WTC11 (cell line): ENCODE results near the gene NINJ2. TPM values are rescaled to one million over a fixed set of nuclear protein-coding genes. Genes with fewer than 3 reads are reported as not detected.

ENCODE experiments used
- ATAC-seq: fragments of 200-7000 bp; cut with Tn5 transposase; 2 replicates; pipeline ENCODE4 v1.10.0; 2021; ENCODE audit warnings: mild to moderate bottlenecking, moderate library complexity
- CTCF ChIA-PET: fragments of 300-600 bp; sonication (Branson Sonifier 250); formaldehyde crosslinking; loops from one replicate; lab custom pipeline; 2021; ENCODE audit warnings: antibody characterized with exemption; lab: Charles Lee
- POLR2A ChIA-PET: fragments of 350-600 bp; sonication (Branson Sonifier 250); formaldehyde crosslinking; loops from one replicate; lab custom pipeline; 2021; ENCODE audit warnings: antibody characterized with exemption; lab: Charles Lee
- DNase-seq: peaks from one replicate; pipeline ENCODE4 v3.0.0; 2021; ENCODE audit warnings: low spot score
- H3K27ac Mint-ChIP-seq: 2 replicates; pipeline ENCODE4 v1.8.0; 2021; ENCODE audit warnings: mixed read lengths
- H3K27me3 Mint-ChIP-seq: 2 replicates; pipeline ENCODE4 v1.8.0; 2021; ENCODE audit warnings: low read depth, mild to moderate bottlenecking, moderate library complexity, mixed read lengths
- H3K36me3 Mint-ChIP-seq: 2 replicates; pipeline ENCODE4 v1.8.0; 2021; ENCODE audit warnings: mixed read lengths
- H3K4me1 Mint-ChIP-seq: 2 replicates; pipeline ENCODE4 v1.8.0; 2022; ENCODE audit warnings: mixed read lengths
- H3K4me3 Mint-ChIP-seq: 2 replicates; pipeline ENCODE4 v1.8.0; 2021; ENCODE audit warnings: mild to moderate bottlenecking, moderate library complexity, mixed read lengths
- H3K9me3 Mint-ChIP-seq: 2 replicates; pipeline ENCODE4 v1.8.0; 2021; ENCODE audit warnings: mixed read lengths
- CTCF ChIP-seq: fragments of 200-600 bp; IDR thresholded peaks from 2 replicates; pipeline ENCODE4 v1.8.0; 2022; ENCODE audit warnings: antibody characterized with exemption
- ESRRA ChIP-seq: sonication (generic); formaldehyde crosslinking; IDR thresholded peaks from 2 replicates; pipeline ENCODE4 v1.8.1; 2022; ENCODE audit warnings: mild to moderate bottlenecking, missing genetic modification reagents, borderline replicate concordance
- ETV6 ChIP-seq: sonication (generic); formaldehyde crosslinking; IDR thresholded peaks from 2 replicates; pipeline ENCODE4 v1.8.1; 2022; ENCODE audit warnings: mild to moderate bottlenecking, missing genetic modification reagents
- FOXP4 ChIP-seq: sonication (generic); formaldehyde crosslinking; IDR thresholded peaks from 2 replicates; pipeline ENCODE4 v1.8.0; 2022; ENCODE audit warnings: mild to moderate bottlenecking, missing genetic modification reagents
- GTF2I ChIP-seq: fragments of 250-450 bp; sonication (Bioruptor Pico); conservative IDR thresholded peaks from 2 replicates; pipeline ENCODE4 v1.4.0; 2021; ENCODE audit warnings: mild to moderate bottlenecking
- HMGA2 ChIP-seq: fragments of 250-450 bp; sonication (Bioruptor Pico); IDR thresholded peaks from 2 replicates; pipeline ENCODE4 v1.4.0; 2021; ENCODE audit warnings: mild to moderate bottlenecking, moderate library complexity
- MXD4 ChIP-seq: fragments of 250-450 bp; sonication (Bioruptor Pico); IDR thresholded peaks from 2 replicates; pipeline ENCODE4 v1.8.0; 2021; ENCODE audit warnings: mild to moderate bottlenecking, moderate library complexity, borderline replicate concordance
- MYBL2 ChIP-seq: sonication (generic); formaldehyde crosslinking; IDR thresholded peaks from 2 replicates; pipeline ENCODE4 v1.8.1; 2023; ENCODE audit warnings: mild to moderate bottlenecking, moderate library complexity, missing genetic modification reagents
- NFE2L1 ChIP-seq: sonication (generic); formaldehyde crosslinking; IDR thresholded peaks from 2 replicates; pipeline ENCODE4 v1.8.1; 2023; ENCODE audit warnings: missing genetic modification reagents
- NR1H2 ChIP-seq: sonication (generic); formaldehyde crosslinking; IDR thresholded peaks from 2 replicates; pipeline ENCODE4 v1.9.0; 2021; ENCODE audit warnings: mild to moderate bottlenecking, moderate library complexity, missing genetic modification reagents
- NR2C2 ChIP-seq: sonication (generic); formaldehyde crosslinking; IDR thresholded peaks from 2 replicates; pipeline ENCODE4 v1.8.0; 2022; ENCODE audit warnings: mild to moderate bottlenecking, missing genetic modification reagents
- NR3C1 ChIP-seq: sonication (generic); formaldehyde crosslinking; conservative IDR thresholded peaks from 2 replicates; pipeline ENCODE4 v1.8.1; 2023; ENCODE audit warnings: low read depth, mild to moderate bottlenecking, missing genetic modification reagents
- OVOL2 ChIP-seq: fragments of 250-450 bp; sonication (Bioruptor Pico); IDR thresholded peaks from 2 replicates; pipeline ENCODE4 v1.9.0; 2021; ENCODE audit warnings: mild to moderate bottlenecking, borderline replicate concordance
- SP1 ChIP-seq: sonication (generic); formaldehyde crosslinking; conservative IDR thresholded peaks from 2 replicates; pipeline ENCODE4 v1.8.1; 2022; ENCODE audit warnings: missing genetic modification reagents
- TEAD4 ChIP-seq: sonication (generic); formaldehyde crosslinking; IDR thresholded peaks from 2 replicates; pipeline ENCODE4 v1.8.0; 2022; ENCODE audit warnings: mild to moderate bottlenecking, missing genetic modification reagents
- ZNF121 ChIP-seq: sonication (generic); formaldehyde crosslinking; IDR thresholded peaks from 2 replicates; pipeline ENCODE4 v1.8.0; 2023; ENCODE audit warnings: missing genetic modification reagents
- ZNF263 ChIP-seq: sonication (generic); formaldehyde crosslinking; IDR thresholded peaks from 2 replicates; pipeline ENCODE4 v1.8.1; 2022; ENCODE audit warnings: low read depth, mild to moderate bottlenecking, moderate library complexity, missing genetic modification reagents
- ZNF317 ChIP-seq: sonication (generic); formaldehyde crosslinking; IDR thresholded peaks from 2 replicates; pipeline ENCODE4 v1.8.1; 2023; ENCODE audit warnings: low read depth, mild to moderate bottlenecking, moderate library complexity, missing genetic modification reagents, borderline replicate concordance
- total RNA-seq: library from RNA; stranded (reverse); gene quantifications from 3 replicates; pipeline ENCODE4 v1.2.3, GENCODE V29; 2021
- TF ChIP-seq, protein P1 (sequence below): fragments of 250-450 bp; sonication (Bioruptor Pico); IDR thresholded peaks from 2 replicates; pipeline ENCODE4 v1.9.0; 2021; ENCODE audit warnings: mild to moderate bottlenecking

The NINJ2 gene
- total RNA-seq, 1 experiment from 2014 or later: 0.42 TPM

DNA sequence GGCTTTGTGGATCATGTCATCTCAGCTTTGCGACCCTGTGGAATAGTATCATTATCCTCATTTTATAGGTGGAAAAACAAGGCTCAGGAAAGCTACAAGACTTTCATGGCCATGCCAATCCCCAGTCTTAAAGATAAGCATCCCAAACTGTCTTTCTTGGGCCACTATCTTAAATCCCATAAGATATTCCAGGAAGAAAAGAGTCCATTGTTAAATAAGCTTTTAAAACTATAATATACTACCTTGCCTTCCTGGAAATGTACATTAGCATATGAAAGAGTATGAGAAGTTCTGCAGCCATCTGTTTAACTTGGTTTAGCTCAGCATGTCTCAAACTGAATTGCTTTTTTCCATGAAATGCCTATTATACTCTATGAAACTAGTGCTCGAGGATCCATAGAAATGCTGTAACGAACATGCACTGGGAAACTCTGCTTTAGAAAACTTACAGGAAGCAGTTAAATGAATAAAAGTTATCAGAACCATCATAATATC is 126.4 kb downstream of the NINJ2 start:
- POLR2A ChIA-PET: no interaction called here
- TF ChIP-seq HMGA2 (CRISPR knock-in tag) (no peak), NR2C2 (CRISPR knock-in tag) (no peak), SP1 (CRISPR knock-in tag) (no peak), GTF2I (CRISPR knock-in tag) (no peak), ZNF317 (CRISPR knock-in tag) (no peak), CTCF (no peak), ZNF121 (CRISPR knock-in tag) (no peak), NFE2L1 (no peak), OVOL2 (CRISPR knock-in tag) (no peak), ZNF263 (CRISPR knock-in tag) (no peak), ESRRA (CRISPR knock-in tag) (no peak)

GRCh38 chr12:535396-535795 is 127.8 kb downstream of the NINJ2 start:
- ATAC-seq: no peak
- Mint-ChIP-seq H3K4me3 (no peak overlapping the region), H3K4me1 (peaks cover 10% of the 10 kb centered on the region)
- CTCF ChIA-PET: interaction anchor here (1.2 to 2.7 kb wide), 2 partner anchors 11 to 90 kb away, joined by 5 to 8 read pairs; no protein-coding TSS in a partner anchor
- TF ChIP-seq, protein P1, sequence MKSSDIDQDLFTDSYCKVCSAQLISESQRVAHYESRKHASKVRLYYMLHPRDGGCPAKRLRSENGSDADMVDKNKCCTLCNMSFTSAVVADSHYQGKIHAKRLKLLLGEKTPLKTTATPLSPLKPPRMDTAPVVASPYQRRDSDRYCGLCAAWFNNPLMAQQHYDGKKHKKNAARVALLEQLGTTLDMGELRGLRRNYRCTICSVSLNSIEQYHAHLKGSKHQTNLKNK (CRISPR knock-in tag): no peak
- TF ChIP-seq TEAD4 (CRISPR knock-in tag) (no peak), FOXP4 (CRISPR knock-in tag) (no peak), MYBL2 (CRISPR knock-in tag) (no peak), MXD4 (CRISPR knock-in tag) (no peak), NR1H2 (CRISPR knock-in tag) (no peak), NR3C1 (CRISPR knock-in tag) (no peak), ETV6 (CRISPR knock-in tag) (no peak), CTCF (no peak)
- TF ChIP-seq, all 79 proteins: peak for 0
- POLR2A ChIA-PET: no interaction called here
- H3K27ac Mint-ChIP-seq: no peak overlapping the region
- peaks cover 16% of the 10 kb centered on the region for H3K36me3 Mint-ChIP-seq
- H3K27me3 Mint-ChIP-seq: peaks cover 3% of the 10 kb centered on the region
- DNase-seq: no peak
- H3K9me3 Mint-ChIP-seq: peaks cover 16% of the 10 kb centered on the region

More for the DNA sequence above, 126.4 kb downstream of the NINJ2 start:
- peaks cover 3% of the 10 kb centered on the region; the same call in 1 of the 2 replicates for H3K27me3 Mint-ChIP-seq
- DNase-seq: no peak
- CTCF ChIA-PET: interaction anchor here (1.2 to 2.7 kb wide), 3 partner anchors 10 to 91 kb away, joined by 5 to 8 read pairs (median 5); no protein-coding TSS in a partner anchor
- no peak overlapping the region for H3K4me3 Mint-ChIP-seq
- H3K27ac Mint-ChIP-seq: no peak overlapping the region
- H3K9me3 Mint-ChIP-seq: peaks cover 10% of the 10 kb centered on the region
- peaks cover 11% of the 10 kb centered on the region for H3K4me1 Mint-ChIP-seq
- ATAC-seq: no peak
- peaks cover 10% of the 10 kb centered on the region for H3K36me3 Mint-ChIP-seq
